HCT116 (cell line): ENCODE measurements around the gene ZBTB42. TPM values are rescaled to one million over a fixed set of nuclear protein-coding genes. Genes with fewer than 3 reads are reported as not detected.

Experiments used
- ATAC-seq: fragments of 200-7000 bp; cut with Tn5 transposase; 2 replicates; pipeline ENCODE4 v1.9.1; 2020; ENCODE audit warnings: mild to moderate bottlenecking, moderate library complexity
- BruUV-seq: library from RNA; stranded (reverse); fragments of 400-500 nt; replicated peaks from 2 replicates; lab custom pipeline; 2021; lab: Mats Ljungman, UMichigan
- CTCF ChIA-PET: fragments of 300-600 bp; sonication (Branson Sonifier 250); formaldehyde crosslinking; loops from one replicate; lab custom pipeline; 2021; ENCODE audit warnings: antibody characterized with exemption; lab: Charles Lee
- POLR2A ChIA-PET: fragments of 300-600, 350-600 bp; sonication (Branson Sonifier 250); formaldehyde crosslinking; loops from one replicate; lab custom pipeline; 2021; ENCODE audit warnings: antibody characterized with exemption; lab: Charles Lee
- RAD21 ChIA-PET, 2 experiments: fragments of 300-600 bp; sonication (Branson Sonifier 250); formaldehyde crosslinking; loops; one replicate each; lab custom pipeline; 2023; ENCODE audit warnings: low total read pairs in 2 of 2; ENCODE audit not compliant: uncharacterized antibody in 2 of 2, unreplicated experiment in 2 of 2, low non-redundant PET in 1 of 2; lab: Charles Lee
- DNase-seq: peaks from one replicate; pipeline ENCODE4 v3.0.0-alpha.2; 2010; ENCODE audit warnings: low read depth, low spot score
- H2AFZ ChIP-seq: fragments of 200-600 bp; shearing (Covaris generic), sonication (generic); 2 replicates; pipeline ENCODE4 v1.6.1; 2017; ENCODE audit warnings: low read depth, mixed run types, mixed read lengths, antibody characterized with exemption, low read length; ENCODE audit not compliant: poor library complexity, severe bottlenecking
- H3K27ac ChIP-seq: 2 replicates; pipeline ENCODE4 v1.5.1; 2012; ENCODE audit warnings: low read depth, low read length
- H3K27me3 ChIP-seq: fragments of 200-600 bp; sonication (generic); 2 replicates; pipeline ENCODE4 v1.6.1; 2016; ENCODE audit warnings: mixed run types, low read length, mixed read lengths; ENCODE audit not compliant: insufficient read depth
- H3K36me3 ChIP-seq, 2 experiments: fragments of 200-500 bp in 1 of 2; fragments of 200-600 bp in 1 of 2; sonication (Bioruptor generic) in 1 of 2; sonication (generic) in 1 of 2; 2 replicates each; pipeline versions ENCODE4 v1.5.1 to v1.6.1; 2014 to 2016; ENCODE audit warnings: low read length in 2 of 2, inconsistent platforms in 1 of 2, mixed read lengths in 1 of 2, mixed run types in 1 of 2; ENCODE audit not compliant: insufficient read depth in 2 of 2, control insufficient read depth in 1 of 2
- H3K4me1 ChIP-seq, 2 experiments: fragments of 200-600 bp in 1 of 2; sonication (generic) in 1 of 2; 2 replicates each; pipeline versions ENCODE4 v1.5.1 to v1.6.1; 2012 to 2017; ENCODE audit warnings: low read length in 2 of 2, inconsistent platforms in 1 of 2, mild to moderate bottlenecking in 1 of 2, mixed read lengths in 1 of 2, mixed run types in 1 of 2, moderate library complexity in 1 of 2; ENCODE audit not compliant: insufficient read depth in 2 of 2, control insufficient read depth in 1 of 2
- H3K4me2 ChIP-seq: fragments of 200-600 bp; sonication (generic); 2 replicates; pipeline ENCODE4 v1.6.1; 2017; ENCODE audit warnings: mixed run types, low read length, mixed read lengths
- H3K4me3 ChIP-seq, 2 experiments: fragments of 200-600 bp in 1 of 2; sonication (generic) in 1 of 2; replicated peaks in 1 of 2; 2 replicates each; pipeline ENCODE4 v1.5.1; 2011 to 2016; ENCODE audit warnings: low read length in 2 of 2, control low read depth in 1 of 2, low read depth in 1 of 2, mild to moderate bottlenecking in 1 of 2, mixed read lengths in 1 of 2, mixed run types in 1 of 2
- H3K79me2 ChIP-seq: fragments of 200-600 bp; sonication (generic); 2 replicates; pipeline ENCODE4 v1.6.1; 2017; ENCODE audit warnings: mild to moderate bottlenecking, mixed run types, low read length, moderate library complexity, mixed read lengths; ENCODE audit not compliant: insufficient read depth
- H3K9ac ChIP-seq: fragments of 200-600 bp; sonication (generic); 2 replicates; pipeline ENCODE4 v1.6.1; 2016; ENCODE audit warnings: low read length, mixed read lengths
- H3K9me2 ChIP-seq: fragments of 200-600 bp; sonication (generic), shearing (Covaris generic); 2 replicates; pipeline ENCODE4 v1.6.1; 2017; ENCODE audit warnings: mixed run types, mild to moderate bottlenecking, moderate library complexity; ENCODE audit not compliant: insufficient read depth
- H3K9me3 ChIP-seq, 2 experiments: fragments of 200-500 bp in 1 of 2; fragments of 200-600 bp in 1 of 2; sonication (Bioruptor generic) in 1 of 2; sonication (generic) in 1 of 2; 2 replicates each; pipeline ENCODE4 v1.6.1; 2014 to 2017; ENCODE audit warnings: low read length in 2 of 2, mixed read lengths in 2 of 2, inconsistent platforms in 1 of 2, low read depth in 1 of 2, mild to moderate bottlenecking in 1 of 2, mixed run types in 1 of 2, moderate library complexity in 1 of 2; ENCODE audit not compliant: control insufficient read depth in 1 of 2, insufficient read depth in 1 of 2
- H4K20me1 ChIP-seq: fragments of 200-600 bp; sonication (generic), shearing (Covaris generic); 2 replicates; pipeline ENCODE4 v1.6.1; 2017; ENCODE audit warnings: mixed run types, mild to moderate bottlenecking, moderate library complexity; ENCODE audit not compliant: insufficient read depth
- ATF3 ChIP-seq: IDR thresholded peaks from 2 replicates; pipeline ENCODE4 v1.6.1; 2012
- EZH2 ChIP-seq: fragments of 200-600 bp; sonication (generic); IDR thresholded peaks from 2 replicates; pipeline ENCODE4 v1.6.1; 2017; ENCODE audit warnings: antibody characterized with exemption, mixed run types
- EZH2phosphoT487 ChIP-seq: fragments of 200-600 bp; IDR thresholded peaks from 2 replicates; pipeline ENCODE4 v1.6.1; 2018; ENCODE audit warnings: antibody characterized with exemption, borderline replicate concordance
- FOSL1 ChIP-seq: IDR thresholded peaks from 2 replicates; pipeline ENCODE4 v1.6.1; 2012; ENCODE audit warnings: low read depth
- JUND ChIP-seq: IDR thresholded peaks from 2 replicates; pipeline ENCODE4 v1.6.1; 2012
- MAX ChIP-seq: IDR thresholded peaks from 2 replicates; pipeline ENCODE4 v1.6.1; 2012
- POLR2A ChIP-seq: IDR thresholded peaks from 2 replicates; pipeline ENCODE4 v1.7.0; 2011; ENCODE audit warnings: borderline replicate concordance; ENCODE audit not compliant: insufficient read depth, insufficient read length; ENCODE audit errors: extremely low read depth
- POLR2AphosphoS5 ChIP-seq: IDR thresholded peaks from 2 replicates; pipeline ENCODE4 v1.6.1; 2011; ENCODE audit warnings: mild to moderate bottlenecking, low read depth, low read length, moderate library complexity
- RAD21 ChIP-seq: IDR thresholded peaks from 2 replicates; pipeline ENCODE4 v1.6.1; 2012; ENCODE audit warnings: low read depth, mild to moderate bottlenecking
- REST ChIP-seq: IDR thresholded peaks from 2 replicates; pipeline ENCODE4 v1.6.1; 2012; ENCODE audit warnings: low read depth
- SIN3A ChIP-seq: IDR thresholded peaks from 2 replicates; pipeline ENCODE4 v1.6.1; 2012; ENCODE audit warnings: low read depth
- SRF ChIP-seq: IDR thresholded peaks from 2 replicates; pipeline ENCODE4 v1.6.1; 2012; ENCODE audit warnings: low read depth
- TCF7L2 ChIP-seq: IDR thresholded peaks from 2 replicates; pipeline ENCODE4 v1.7.0; 2011; ENCODE audit warnings: borderline replicate concordance, inconsistent platforms; ENCODE audit not compliant: insufficient read depth, insufficient read length; ENCODE audit errors: extremely low read depth
- ZBTB33 ChIP-seq: IDR thresholded peaks from 2 replicates; pipeline ENCODE4 v1.6.1; 2011; ENCODE audit warnings: mild to moderate bottlenecking, low read length, moderate library complexity; ENCODE audit not compliant: insufficient replicate concordance; ENCODE audit errors: extremely low read depth
- ZFX ChIP-seq: fragments of 450-650 bp; IDR thresholded peaks from 2 replicates; pipeline ENCODE4 v1.6.1; 2017
- intact Hi-C: fragments of 100-400 bp; cut with micrococcal nuclease; formaldehyde crosslinking; loops from 2 replicates; pipeline ENCODE4 v1.10.0; 2022
- total RNA-seq: library from RNA; stranded (reverse); gene quantifications from one replicate; pipeline ENCODE4 v1.2.1, GENCODE V29; 2021; ENCODE audit not compliant: unreplicated experiment

Gene ZBTB42
- total RNA-seq, 1 experiment from 2014 or later, result 4.4 TPM

GRCh38 chr14:104845033-104845666 lies 44.2 kb downstream of the ZBTB42 start:
- Histone ChIP-seq H3K27me3 (no peaks in the 10 kb centered on the region; the same call in 1 of the 2 replicates), H3K9me2 (no peaks in the 10 kb centered on the region), H3K79me2 (no peaks in the 10 kb centered on the region), H4K20me1 (no peaks in the 10 kb centered on the region), H3K4me2 (no peak overlapping the region), H3K4me3 (no peak overlapping the region), H3K9me3 (no peaks in the 10 kb centered on the region), H3K36me3 (no peaks in the 10 kb centered on the region), H3K27ac (no peak overlapping the region), H3K9ac (no peak overlapping the region), H2AFZ (no peak overlapping the region), H3K4me1 (no peaks in the 10 kb centered on the region)
- no TSS peak for BruUV-seq
- no peak for DNase-seq
- TF ChIP-seq SIN3A (no peak), POLR2AphosphoS5 (no peak), POLR2A (no peak), REST (no peak), TCF7L2 (no peak), SRF (no peak), MAX (no peak), RAD21 (no peak), ZBTB33 (no peak), ZFX (no peak), EZH2 (no peak), ATF3 (no peak), FOSL1 (no peak), EZH2phosphoT487 (no peak), JUND (no peak)
- RAD21 ChIA-PET, result no interaction called here
- POLR2A ChIA-PET, result no interaction called here
- no peak for ATAC-seq
- intact Hi-C loops, result no loop called here
- CTCF ChIA-PET, result no interaction called here
